NOMO-1 (cell line): Measurements from ENCODE around the gene AVPR2.

Experiments used
- DNase-seq, 2 experiments: peaks; one replicate each; lab custom pipeline; 2025; ENCODE audit not compliant: unreplicated experiment in 2 of 2; lab: John Stamatoyannopoulos, UW

The AVPR2 gene

GRCh38 chrX:153948847-153949805, 44.7 kb downstream of the AVPR2 start:
- no peak for DNase-seq

GRCh38 chrX:153950127-153950526, 45.7 kb downstream of the AVPR2 start:
- no peak for DNase-seq

GRCh38 chrX:153951683-153952372, 47.4 kb downstream of the AVPR2 start:
- DNase-seq = no peak

- DNase-seq = no peak
Measured at GRCh38 chrX:153952373-153953026, 48.0 kb downstream of the AVPR2 start.

GRCh38 chrX:153953342-153953830, 48.9 kb downstream of the AVPR2 start:
- peak; percentile 12 to 30 for DNase-seq

- DNase-seq = no peak
Measured at GRCh38 chrX:153953892-153954557, 49.6 kb downstream of the AVPR2 start.

GRCh38 chrX:153954558-153955227, 50.2 kb downstream of the AVPR2 start:
- no peak for DNase-seq

GRCh38 chrX:153955228-153955732, 50.8 kb downstream of the AVPR2 start:
- DNase-seq = no peak

GRCh38 chrX:153956044-153956907, 51.8 kb downstream of the AVPR2 start:
- no peak for DNase-seq
